ENCODE data around the gene DSCAM.

DNA sequence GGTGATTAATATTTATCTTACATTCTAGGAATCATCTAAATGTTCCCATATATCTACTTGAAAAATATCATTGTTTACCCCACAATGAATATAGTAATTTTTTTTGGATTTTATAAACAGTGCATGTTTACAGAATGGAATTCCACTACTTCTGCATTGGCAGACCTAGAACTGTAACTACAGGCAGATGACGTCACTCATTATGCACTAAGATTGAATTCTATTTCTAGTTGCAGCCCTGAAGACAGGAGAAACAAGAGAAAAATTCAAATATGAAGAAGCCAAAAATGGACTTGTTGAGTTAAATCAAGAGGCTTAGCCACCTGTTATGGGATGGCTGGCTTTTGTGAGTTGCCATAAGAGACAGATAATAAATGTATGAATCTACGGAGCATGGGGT is 615.0 kb downstream of the DSCAM start:
- TF ChIP-seq PRDM15 (CRISPR knock-in tag; IDR thresholded peaks at IDR 0.05) = no peak
- no peak for TF ChIP-seq E2F1 (CRISPR knock-in tag; IDR thresholded peaks at IDR 0.05)
- TF ChIP-seq, protein P1, sequence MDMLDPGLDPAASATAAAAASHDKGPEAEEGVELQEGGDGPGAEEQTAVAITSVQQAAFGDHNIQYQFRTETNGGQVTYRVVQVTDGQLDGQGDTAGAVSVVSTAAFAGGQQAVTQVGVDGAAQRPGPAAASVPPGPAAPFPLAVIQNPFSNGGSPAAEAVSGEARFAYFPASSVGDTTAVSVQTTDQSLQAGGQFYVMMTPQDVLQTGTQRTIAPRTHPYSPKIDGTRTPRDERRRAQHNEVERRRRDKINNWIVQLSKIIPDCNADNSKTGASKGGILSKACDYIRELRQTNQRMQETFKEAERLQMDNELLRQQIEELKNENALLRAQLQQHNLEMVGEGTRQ (CRISPR knock-in tag; IDR thresholded peaks at IDR 0.05) = no peak
- TF ChIP-seq, protein P2, sequence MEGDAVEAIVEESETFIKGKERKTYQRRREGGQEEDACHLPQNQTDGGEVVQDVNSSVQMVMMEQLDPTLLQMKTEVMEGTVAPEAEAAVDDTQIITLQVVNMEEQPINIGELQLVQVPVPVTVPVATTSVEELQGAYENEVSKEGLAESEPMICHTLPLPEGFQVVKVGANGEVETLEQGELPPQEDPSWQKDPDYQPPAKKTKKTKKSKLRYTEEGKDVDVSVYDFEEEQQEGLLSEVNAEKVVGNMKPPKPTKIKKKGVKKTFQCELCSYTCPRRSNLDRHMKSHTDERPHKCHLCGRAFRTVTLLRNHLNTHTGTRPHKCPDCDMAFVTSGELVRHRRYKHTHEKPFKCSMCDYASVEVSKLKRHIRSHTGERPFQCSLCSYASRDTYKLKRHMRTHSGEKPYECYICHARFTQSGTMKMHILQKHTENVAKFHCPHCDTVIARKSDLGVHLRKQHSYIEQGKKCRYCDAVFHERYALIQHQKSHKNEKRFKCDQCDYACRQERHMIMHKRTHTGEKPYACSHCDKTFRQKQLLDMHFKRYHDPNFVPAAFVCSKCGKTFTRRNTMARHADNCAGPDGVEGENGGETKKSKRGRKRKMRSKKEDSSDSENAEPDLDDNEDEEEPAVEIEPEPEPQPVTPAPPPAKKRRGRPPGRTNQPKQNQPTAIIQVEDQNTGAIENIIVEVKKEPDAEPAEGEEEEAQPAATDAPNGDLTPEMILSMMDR (IDR thresholded peaks at IDR 0.05) = no peak
- TF ChIP-seq, protein P3, sequence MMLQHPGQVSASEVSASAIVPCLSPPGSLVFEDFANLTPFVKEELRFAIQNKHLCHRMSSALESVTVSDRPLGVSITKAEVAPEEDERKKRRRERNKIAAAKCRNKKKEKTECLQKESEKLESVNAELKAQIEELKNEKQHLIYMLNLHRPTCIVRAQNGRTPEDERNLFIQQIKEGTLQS (CRISPR knock-in tag; conservative IDR thresholded peaks at IDR 0.05) = no peak
